GM12878 (cell line): ENCODE data around the gene RACK1. TPM values are rescaled to one million over a fixed set of nuclear protein-coding genes. Genes with fewer than 3 reads are reported as not detected.

Experiments
- ATAC-seq: fragments of 200-7000 bp; cut with Tn5 transposase; 3 replicates; pipeline ENCODE4 v1.9.1; 2020; ENCODE audit warnings: mild to moderate bottlenecking, moderate library complexity
- BruUV-seq: library from RNA; stranded (reverse); fragments of 400-500 nt; replicated peaks from 2 replicates; lab custom pipeline; 2021; lab: Mats Ljungman, UMichigan
- CTCF ChIA-PET: fragments of 300-600 bp; sonication (Branson Sonifier 250); formaldehyde crosslinking; extraction: SDS; loops from one replicate; lab custom pipeline; 2021; ENCODE audit warnings: inconsistent platforms; lab: Yijun Ruan, JAX
- POLR2A ChIA-PET: fragments of 350-600 bp; formaldehyde crosslinking; extraction: SDS; loops from one replicate; lab custom pipeline; 2021; ENCODE audit warnings: inconsistent platforms; lab: Charles Lee
- RAD21 ChIA-PET: fragments of 300-600 bp; sonication (Branson Sonifier 250); formaldehyde crosslinking; loops from one replicate; lab custom pipeline; 2023; ENCODE audit warnings: antibody characterized with exemption; ENCODE audit not compliant: unreplicated experiment; lab: Charles Lee
- SMC1A ChIA-PET: fragments of 300-600 bp; sonication (Branson Sonifier 250); formaldehyde crosslinking; loops from one replicate; lab custom pipeline; 2023; ENCODE audit not compliant: unreplicated experiment, uncharacterized antibody; lab: Charles Lee
- DNase-seq: peaks from one replicate; pipeline ENCODE4 v3.0.0-alpha.2; 2011; ENCODE audit warnings: low read depth, low spot score
- FAIRE-seq: peaks from 3 replicates; lab custom pipeline; 2011; peaks lifted over from hg19 to GRCh38; lab: Jason Lieb, UNC
- H2AFZ ChIP-seq: 2 replicates; pipeline ENCODE4 v1.6.0; 2011; ENCODE audit warnings: low read depth, low read length, control low read depth; ENCODE audit not compliant: control insufficient read depth
- H3K27ac ChIP-seq: 2 replicates; pipeline ENCODE4 v1.5.1; 2011; ENCODE audit warnings: control low read depth; ENCODE audit not compliant: control insufficient read depth, insufficient read depth
- H3K27me3 ChIP-seq, 2 experiments: replicated peaks in 1 of 2; 2 replicates each; pipeline versions ENCODE4 v1.6.0 to v1.6.1; 2011; ENCODE audit warnings: low read length in 1 of 2; ENCODE audit not compliant: control insufficient read depth in 2 of 2, insufficient read depth in 2 of 2
- H3K36me3 ChIP-seq, 2 experiments: 2 replicates each; pipeline ENCODE4 v1.5.1; 2011; ENCODE audit warnings: low read length in 1 of 2; ENCODE audit not compliant: control insufficient read depth in 2 of 2, insufficient read depth in 2 of 2
- H3K4me1 ChIP-seq: 2 replicates; pipeline ENCODE4 v1.6.1; 2011; ENCODE audit warnings: mild to moderate bottlenecking, low read length, moderate library complexity, mixed read lengths; ENCODE audit not compliant: control insufficient read depth, insufficient read depth
- H3K4me2 ChIP-seq: 2 replicates; pipeline ENCODE4 v1.6.0; 2011; ENCODE audit warnings: control low read depth; ENCODE audit not compliant: control insufficient read depth, insufficient read depth
- H3K4me3 ChIP-seq: fragments of 200-600 bp; sonication (generic); 2 replicates; pipeline ENCODE4 v1.5.1; 2016
- H3K79me2 ChIP-seq: 2 replicates; pipeline ENCODE4 v1.6.0; 2011; ENCODE audit warnings: low read length; ENCODE audit not compliant: control insufficient read depth, insufficient read depth
- H3K9ac ChIP-seq: 2 replicates; pipeline ENCODE4 v1.8.0; 2011; ENCODE audit warnings: low read length, control low read depth, mixed read lengths; ENCODE audit not compliant: control insufficient read depth, insufficient read depth
- H3K9me3 ChIP-seq: replicated peaks from 3 replicates; pipeline ENCODE4 v1.5.1; 2011; ENCODE audit warnings: mild to moderate bottlenecking, low read length; ENCODE audit not compliant: control insufficient read depth, insufficient read depth
- H4K20me1 ChIP-seq: 2 replicates; pipeline ENCODE4 v1.6.0; 2011; ENCODE audit not compliant: control insufficient read depth, insufficient read depth
- BACH1 ChIP-seq: fragments of 450-650 bp; IDR thresholded peaks from 2 replicates; pipeline ENCODE4 v1.6.1; 2017; ENCODE audit warnings: mild to moderate bottlenecking, borderline replicate concordance
- CBX3 ChIP-seq: fragments of 200-600 bp; sonication (generic); IDR thresholded peaks from 2 replicates; pipeline ENCODE4 v1.6.1; 2016; ENCODE audit warnings: low read depth, borderline replicate concordance
- HDAC6 ChIP-seq: fragments of 200-600 bp; sonication (generic); IDR thresholded peaks from one replicate; pipeline ENCODE4 v1.8.0; 2017; ENCODE audit warnings: antibody characterized with exemption; ENCODE audit not compliant: unreplicated experiment
- NR2C1 ChIP-seq: fragments of 450-650 bp; IDR thresholded peaks from 2 replicates; pipeline ENCODE4 v1.6.1; 2017; ENCODE audit warnings: antibody characterized with exemption, mild to moderate bottlenecking, moderate library complexity
- NRF1 ChIP-seq: conservative IDR thresholded peaks from 2 replicates; pipeline ENCODE4 v1.6.1; 2011; ENCODE audit warnings: mild to moderate bottlenecking, low read depth, low read length, improper control_type of control experiment
- PAX8 ChIP-seq: fragments of 450-650 bp; IDR thresholded peaks from 2 replicates; pipeline ENCODE4 v1.6.1; 2017; ENCODE audit warnings: mild to moderate bottlenecking, moderate library complexity
- POU2F2 ChIP-seq: IDR thresholded peaks from 3 replicates; pipeline ENCODE4 v1.6.1; 2011; ENCODE audit warnings: low read depth, mild to moderate bottlenecking, low read length, borderline replicate concordance
- SIX5 ChIP-seq: IDR thresholded peaks from 2 replicates; pipeline ENCODE4 v1.6.1; 2011; ENCODE audit warnings: mild to moderate bottlenecking, low read depth, low read length, moderate library complexity; ENCODE audit not compliant: severe bottlenecking
- SMAD5 ChIP-seq: IDR thresholded peaks from 2 replicates; pipeline ENCODE4 v1.6.1; 2016; ENCODE audit warnings: antibody characterized with exemption, low read depth
- SPI1 ChIP-seq: IDR thresholded peaks from 2 replicates; pipeline ENCODE4 v1.6.1; 2011; ENCODE audit warnings: low read depth, mild to moderate bottlenecking, low read length, moderate library complexity, borderline replicate concordance; ENCODE audit not compliant: insufficient read depth
- TCF3 ChIP-seq: IDR thresholded peaks from 2 replicates; pipeline ENCODE4 v1.6.1; 2012; ENCODE audit warnings: low read depth, mild to moderate bottlenecking, low read length, borderline replicate concordance; ENCODE audit not compliant: insufficient read depth
- ZSCAN29 ChIP-seq: fragments of 450-650 bp; IDR thresholded peaks from 2 replicates; pipeline ENCODE4 v1.6.1; 2017; ENCODE audit warnings: mild to moderate bottlenecking, moderate library complexity
- WGBS: methylation state at CpG from one replicate; pipeline ENCODE4 v1.1.6; 2016; ENCODE audit warnings: low lambda C conversion rate; ENCODE audit not compliant: insufficient replicate concordance, insufficient coverage; ENCODE audit errors: missing lambda C conversion rate; 5-methylcytosine and 5-hydroxymethylcytosine counted together
- in situ Hi-C: fragments of 300-500 bp; cut with MboI; formaldehyde crosslinking; loops from 9 replicates; pipeline ENCODE4 v1.14.3; 2018; ENCODE audit warnings: mixed read lengths
- intact Hi-C: fragments of 100-400 bp; cut with micrococcal nuclease; formaldehyde crosslinking; loops from one replicate; pipeline ENCODE4 v1.14.2; 2022; ENCODE audit not compliant: unreplicated experiment
- polyA plus RNA-seq, 11 experiments: library from polyadenylated mRNA; depleted of rRNA in 4 of 11; unstranded in 6 of 11; stranded (reverse) in 5 of 11; fragments of >200 nt; fragmentation: Nextera tagmentation in 4 of 11; fragmentation: Illumina TruSeq in 1 of 11; extraction: Ambion mirVana in 4 of 11; extraction: Trizol in 1 of 11; gene quantifications; 1 replicate in 1 of 11; 2 replicates in 10 of 11; pipeline versions ENCODE4 v1.2.1 to v1.2.3, GENCODE V29; 2011 to 2016; ENCODE audit warnings: inconsistent platforms in 2 of 11, missing spikeins in 2 of 11, low read depth in 1 of 11
- total RNA-seq, 4 experiments: library from RNA; depleted of rRNA in 3 of 4; stranded (reverse); fragments of >200 nt in 3 of 4; fragmentation: Illumina TruSeq in 1 of 4; extraction: Trizol in 1 of 4; gene quantifications; 2 replicates each; pipeline versions ENCODE4 v1.2.1 to v1.2.3, GENCODE V29; 2013 to 2021
- TF ChIP-seq, protein P1 (sequence below): fragments of 450-650 bp; formaldehyde crosslinking; IDR thresholded peaks from 2 replicates; pipeline ENCODE4 v1.4.0; 2020; ENCODE audit warnings: mild to moderate bottlenecking, moderate library complexity
- TF ChIP-seq, protein P2 (sequence below): fragments of 450-650 bp; IDR thresholded peaks from 2 replicates; pipeline ENCODE4 v1.6.1; 2016; ENCODE audit warnings: mild to moderate bottlenecking
- TF ChIP-seq, protein P3 (sequence below): fragments of 450-650 bp; IDR thresholded peaks from 2 replicates; pipeline ENCODE4 v1.6.1; 2017; ENCODE audit warnings: borderline replicate concordance
- TF ChIP-seq, protein P4 (sequence below): IDR thresholded peaks from 2 replicates; pipeline ENCODE4 v1.6.1; 2011; ENCODE audit warnings: borderline replicate concordance, low read depth, mild to moderate bottlenecking, moderate library complexity, mixed read lengths, low read length; ENCODE audit not compliant: insufficient read depth; ENCODE audit errors: extremely low read length

The RACK1 gene
- total and polyA plus RNA-seq, 10 of the 15 experiments (the other 5 are each of a cell fraction or from before 2014, with no cell fraction given) = 1,365 to 6,584 (median 4,167) TPM

DNA sequence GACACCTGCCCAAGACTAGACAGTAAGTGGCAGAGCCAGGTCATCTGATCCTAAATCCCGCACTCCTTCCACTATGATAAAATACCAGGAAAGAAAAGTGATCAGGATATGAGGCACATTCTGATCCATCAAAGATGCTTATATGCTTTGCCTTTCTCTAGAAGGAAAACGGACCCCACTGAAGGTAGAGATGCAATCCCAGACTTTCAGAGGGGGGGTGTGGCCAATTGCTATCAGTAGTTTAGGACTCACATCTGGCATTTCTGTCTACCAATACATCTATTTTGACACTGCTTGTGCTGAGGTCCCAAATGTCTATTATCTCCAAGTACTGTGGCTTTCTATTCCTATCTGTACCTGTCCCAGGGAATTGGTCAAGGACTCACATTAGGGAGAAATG, 15.6 kb upstream of the RACK1 start (continued):
- TF ChIP-seq, protein P1, sequence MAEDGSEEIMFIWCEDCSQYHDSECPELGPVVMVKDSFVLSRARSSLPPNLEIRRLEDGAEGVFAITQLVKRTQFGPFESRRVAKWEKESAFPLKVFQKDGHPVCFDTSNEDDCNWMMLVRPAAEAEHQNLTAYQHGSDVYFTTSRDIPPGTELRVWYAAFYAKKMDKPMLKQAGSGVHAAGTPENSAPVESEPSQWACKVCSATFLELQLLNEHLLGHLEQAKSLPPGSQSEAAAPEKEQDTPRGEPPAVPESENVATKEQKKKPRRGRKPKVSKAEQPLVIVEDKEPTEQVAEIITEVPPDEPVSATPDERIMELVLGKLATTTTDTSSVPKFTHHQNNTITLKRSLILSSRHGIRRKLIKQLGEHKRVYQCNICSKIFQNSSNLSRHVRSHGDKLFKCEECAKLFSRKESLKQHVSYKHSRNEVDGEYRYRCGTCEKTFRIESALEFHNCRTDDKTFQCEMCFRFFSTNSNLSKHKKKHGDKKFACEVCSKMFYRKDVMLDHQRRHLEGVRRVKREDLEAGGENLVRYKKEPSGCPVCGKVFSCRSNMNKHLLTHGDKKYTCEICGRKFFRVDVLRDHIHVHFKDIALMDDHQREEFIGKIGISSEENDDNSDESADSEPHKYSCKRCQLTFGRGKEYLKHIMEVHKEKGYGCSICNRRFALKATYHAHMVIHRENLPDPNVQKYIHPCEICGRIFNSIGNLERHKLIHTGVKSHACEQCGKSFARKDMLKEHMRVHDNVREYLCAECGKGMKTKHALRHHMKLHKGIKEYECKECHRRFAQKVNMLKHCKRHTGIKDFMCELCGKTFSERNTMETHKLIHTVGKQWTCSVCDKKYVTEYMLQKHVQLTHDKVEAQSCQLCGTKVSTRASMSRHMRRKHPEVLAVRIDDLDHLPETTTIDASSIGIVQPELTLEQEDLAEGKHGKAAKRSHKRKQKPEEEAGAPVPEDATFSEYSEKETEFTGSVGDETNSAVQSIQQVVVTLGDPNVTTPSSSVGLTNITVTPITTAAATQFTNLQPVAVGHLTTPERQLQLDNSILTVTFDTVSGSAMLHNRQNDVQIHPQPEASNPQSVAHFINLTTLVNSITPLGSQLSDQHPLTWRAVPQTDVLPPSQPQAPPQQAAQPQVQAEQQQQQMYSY (CRISPR knock-in tag) = no peak

DNA sequence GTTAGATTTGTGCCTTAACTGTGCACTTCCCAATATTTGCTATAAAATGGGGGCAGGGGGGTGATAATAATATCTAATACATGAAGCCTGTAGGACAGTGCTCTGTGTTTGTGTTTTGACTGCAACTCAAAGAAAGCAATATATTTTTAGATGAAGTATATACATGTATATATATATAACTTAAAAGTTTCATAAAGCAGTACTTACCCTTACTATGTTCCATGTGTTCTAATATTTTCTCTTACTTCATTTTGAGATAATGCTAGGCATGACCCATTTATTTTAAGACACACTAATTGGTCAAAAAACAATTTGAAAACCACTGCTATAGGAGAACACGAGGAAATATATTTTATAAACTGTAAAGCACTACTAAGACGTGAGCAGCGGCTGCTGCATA, 14.9 kb upstream of the RACK1 start:
- in situ Hi-C loops = loop anchor here (10.0 kb wide), 1 partner anchor 74 kb away; no protein-coding TSS in a partner anchor
- TF ChIP-seq SIX5 (no peak), SPI1 (no peak), ZSCAN29 (no peak), TCF3 (no peak), HDAC6 (no peak), CBX3 (no peak), BACH1 (no peak), NR2C1 (no peak), SMAD5 (no peak), POU2F2 (no peak), NRF1 (no peak), PAX8 (no peak)
- TF ChIP-seq, protein P2, sequence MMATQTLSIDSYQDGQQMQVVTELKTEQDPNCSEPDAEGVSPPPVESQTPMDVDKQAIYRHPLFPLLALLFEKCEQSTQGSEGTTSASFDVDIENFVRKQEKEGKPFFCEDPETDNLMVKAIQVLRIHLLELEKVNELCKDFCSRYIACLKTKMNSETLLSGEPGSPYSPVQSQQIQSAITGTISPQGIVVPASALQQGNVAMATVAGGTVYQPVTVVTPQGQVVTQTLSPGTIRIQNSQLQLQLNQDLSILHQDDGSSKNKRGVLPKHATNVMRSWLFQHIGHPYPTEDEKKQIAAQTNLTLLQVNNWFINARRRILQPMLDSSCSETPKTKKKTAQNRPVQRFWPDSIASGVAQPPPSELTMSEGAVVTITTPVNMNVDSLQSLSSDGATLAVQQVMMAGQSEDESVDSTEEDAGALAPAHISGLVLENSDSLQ = no peak
- TF ChIP-seq, protein P3, sequence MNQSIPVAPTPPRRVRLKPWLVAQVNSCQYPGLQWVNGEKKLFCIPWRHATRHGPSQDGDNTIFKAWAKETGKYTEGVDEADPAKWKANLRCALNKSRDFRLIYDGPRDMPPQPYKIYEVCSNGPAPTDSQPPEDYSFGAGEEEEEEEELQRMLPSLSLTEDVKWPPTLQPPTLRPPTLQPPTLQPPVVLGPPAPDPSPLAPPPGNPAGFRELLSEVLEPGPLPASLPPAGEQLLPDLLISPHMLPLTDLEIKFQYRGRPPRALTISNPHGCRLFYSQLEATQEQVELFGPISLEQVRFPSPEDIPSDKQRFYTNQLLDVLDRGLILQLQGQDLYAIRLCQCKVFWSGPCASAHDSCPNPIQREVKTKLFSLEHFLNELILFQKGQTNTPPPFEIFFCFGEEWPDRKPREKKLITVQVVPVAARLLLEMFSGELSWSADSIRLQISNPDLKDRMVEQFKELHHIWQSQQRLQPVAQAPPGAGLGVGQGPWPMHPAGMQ = no peak
- TF ChIP-seq, protein P4, sequence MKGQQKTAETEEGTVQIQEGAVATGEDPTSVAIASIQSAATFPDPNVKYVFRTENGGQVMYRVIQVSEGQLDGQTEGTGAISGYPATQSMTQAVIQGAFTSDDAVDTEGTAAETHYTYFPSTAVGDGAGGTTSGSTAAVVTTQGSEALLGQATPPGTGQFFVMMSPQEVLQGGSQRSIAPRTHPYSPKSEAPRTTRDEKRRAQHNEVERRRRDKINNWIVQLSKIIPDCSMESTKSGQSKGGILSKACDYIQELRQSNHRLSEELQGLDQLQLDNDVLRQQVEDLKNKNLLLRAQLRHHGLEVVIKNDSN = no peak

More for the DNA sequence above, 14.9 kb upstream of the RACK1 start:
- no TSS peak for BruUV-seq
- ChIA-PET SMC1A (interaction anchor here (3.7 kb wide), 1 partner anchor 8 kb away, joined by 25 read pairs; no protein-coding TSS in a partner anchor), POLR2A (interaction anchor here (3.7 kb wide), 1 partner anchor 7 kb away, joined by 19 read pairs; no protein-coding TSS in a partner anchor), CTCF (no interaction called here), RAD21 (interaction anchor here (2.8 kb wide), 1 partner anchor 9 kb away, joined by 13 read pairs; no protein-coding TSS in a partner anchor)
- intact Hi-C loops = no loop called here
- Histone ChIP-seq H3K4me3 (peak overlapping the region; percentile 95), H3K27me3 (no peaks in the 10 kb centered on the region), H3K9ac (no peak overlapping the region; the same call in 1 of the 2 replicates), H2AFZ (no peak overlapping the region), H3K27ac (no peak overlapping the region), H4K20me1 (no peaks in the 10 kb centered on the region), H3K4me1 (peaks cover 3% of the 10 kb centered on the region; the same call in 1 of the 2 replicates), H3K4me2 (peak overlapping the region; percentile 97), H3K36me3 (peaks cover under 1 to 9% of the 10 kb centered on the region in 2 experiments; a peak in 3 of 4 replicates), H3K79me2 (peaks cover 74% of the 10 kb centered on the region), H3K9me3 (no peaks in the 10 kb centered on the region)
- 85% methylated on average over 3 of the region's 3 CpGs for WGBS
- ATAC-seq = no peak
- no peak for DNase-seq
- FAIRE-seq = no peak
